IMR-90 (cell line): ENCODE data around the gene ANGPT4. TPM values are rescaled to one million over a fixed set of nuclear protein-coding genes. Genes with fewer than 3 reads are reported as not detected.
"Not testable (repeated sequence)": the region's sequence is repeated elsewhere in the genome, so short reads cannot be mapped to it uniquely, and the experiment has no call there.

Experiments used
- ATAC-seq: fragments of 200-7000 bp; cut with Tn5 transposase; 2 replicates; pipeline ENCODE4 v1.9.1; 2020; ENCODE audit warnings: low read depth, mild to moderate bottlenecking, moderate library complexity
- BruUV-seq: library from RNA; stranded (reverse); fragments of 400-500 nt; replicated peaks from 2 replicates; lab custom pipeline; 2021; lab: Mats Ljungman, UMichigan
- CTCF ChIA-PET: fragments of 300-600 bp; formaldehyde crosslinking; extraction: SDS; loops from one replicate; lab custom pipeline; 2021; ENCODE audit warnings: antibody characterized with exemption; lab: Yijun Ruan, JAX
- POLR2A ChIA-PET: fragments of 300-600 bp; sonication (Branson Sonifier 250); formaldehyde crosslinking; loops from one replicate; lab custom pipeline; 2022; ENCODE audit warnings: antibody characterized with exemption; ENCODE audit not compliant: unreplicated experiment; lab: Charles Lee
- DNase-seq: peaks from one replicate; pipeline ENCODE4 v3.0.0; 2013
- H2AFZ ChIP-seq: replicated peaks from 2 replicates; pipeline ENCODE3; 2013; ENCODE audit warnings: low read length, mild to moderate bottlenecking; ENCODE audit not compliant: poor library complexity
- H2AK5ac ChIP-seq: 2 replicates; pipeline ENCODE4 v1.6.1; 2013; ENCODE audit warnings: low read depth, low read length, inconsistent platforms
- H2AK9ac ChIP-seq: replicated peaks from 2 replicates; pipeline ENCODE3; 2013; ENCODE audit warnings: mild to moderate bottlenecking, low read depth, low read length, moderate library complexity; ENCODE audit not compliant: poor library complexity
- H2BK120ac ChIP-seq: 2 replicates; pipeline ENCODE4 v1.6.1; 2013; ENCODE audit warnings: low read depth, low read length, inconsistent platforms
- H2BK15ac ChIP-seq: 3 replicates; pipeline ENCODE4 v1.6.1; 2013; ENCODE audit warnings: low read depth, low read length, inconsistent platforms
- H2BK20ac ChIP-seq: 2 replicates; pipeline ENCODE4 v1.6.1; 2013; ENCODE audit warnings: low read depth, mild to moderate bottlenecking, inconsistent platforms, low read length, moderate library complexity
- H2BK5ac ChIP-seq: 2 replicates; pipeline ENCODE4 v1.6.1; 2013; ENCODE audit warnings: mild to moderate bottlenecking, low read depth, low read length, inconsistent platforms; ENCODE audit not compliant: poor library complexity, severe bottlenecking
- H3K14ac ChIP-seq: replicated peaks from 2 replicates; pipeline ENCODE4 v1.6.1; 2013; ENCODE audit warnings: low read depth, low read length, inconsistent platforms
- H3K18ac ChIP-seq: 2 replicates; pipeline ENCODE4 v1.6.1; 2013; ENCODE audit warnings: low read depth, low read length, control low read depth
- H3K23ac ChIP-seq: 2 replicates; pipeline ENCODE4 v1.6.1; 2013; ENCODE audit warnings: low read depth, low read length, inconsistent platforms
- H3K27ac ChIP-seq: 2 replicates; pipeline ENCODE4 v1.5.1; 2013; ENCODE audit warnings: mild to moderate bottlenecking, control low read depth, low read length; ENCODE audit not compliant: insufficient read depth
- H3K27me3 ChIP-seq: 2 replicates; pipeline ENCODE4 v1.6.1; 2013; ENCODE audit warnings: low read length; ENCODE audit not compliant: control insufficient read depth, insufficient read depth
- H3K36me3 ChIP-seq: 2 replicates; pipeline ENCODE4 v1.6.1; 2013; ENCODE audit warnings: low read length, mixed read lengths; ENCODE audit not compliant: control insufficient read depth, insufficient read depth
- H3K4ac ChIP-seq: 2 replicates; pipeline ENCODE4 v1.6.1; 2013; ENCODE audit warnings: low read depth, low read length, inconsistent platforms
- H3K4me1 ChIP-seq: 2 replicates; pipeline ENCODE4 v1.6.1; 2013; ENCODE audit warnings: low read length, mixed read lengths; ENCODE audit not compliant: control insufficient read depth, insufficient read depth
- H3K4me2 ChIP-seq: 2 replicates; pipeline ENCODE4 v1.6.1; 2013; ENCODE audit warnings: low read depth, mild to moderate bottlenecking, control low read depth, low read length, moderate library complexity
- H3K4me3 ChIP-seq: 2 replicates; pipeline ENCODE4 v1.5.1; 2013; ENCODE audit warnings: low read depth, mild to moderate bottlenecking, control low read depth, low read length, moderate library complexity; ENCODE audit not compliant: insufficient read depth
- H3K56ac ChIP-seq: 2 replicates; pipeline ENCODE4 v1.6.1; 2013; ENCODE audit warnings: low read length, inconsistent platforms; ENCODE audit not compliant: insufficient read depth; ENCODE audit errors: extremely low read depth
- H3K79me1 ChIP-seq, 2 experiments: 2 replicates each; pipeline ENCODE4 v1.6.1; 2013; ENCODE audit warnings: low read length in 2 of 2, inconsistent platforms in 1 of 2, low read depth in 1 of 2
- H3K9ac ChIP-seq: 2 replicates; pipeline ENCODE4 v1.6.1; 2013; ENCODE audit warnings: low read depth, low read length, control low read depth
- H3K9me1 ChIP-seq: 2 replicates; pipeline ENCODE4 v1.6.1; 2013; ENCODE audit warnings: low read length, inconsistent platforms; ENCODE audit not compliant: insufficient read depth
- H3K9me3 ChIP-seq: 2 replicates; pipeline ENCODE4 v1.6.1; 2013; ENCODE audit warnings: low read length; ENCODE audit not compliant: control insufficient read depth, insufficient read depth
- H4K20me1 ChIP-seq: 2 replicates; pipeline ENCODE4 v1.6.1; 2013; ENCODE audit warnings: low read length, inconsistent platforms; ENCODE audit not compliant: insufficient read depth
- H4K5ac ChIP-seq: 2 replicates; pipeline ENCODE4 v1.6.1; 2013; ENCODE audit warnings: mild to moderate bottlenecking, low read depth, low read length, control low read depth
- H4K8ac ChIP-seq, 2 experiments: 2 replicates each; pipeline ENCODE4 v1.6.1; 2013; ENCODE audit warnings: low read depth in 2 of 2, low read length in 2 of 2, control low read depth in 1 of 2, inconsistent platforms in 1 of 2
- H4K91ac ChIP-seq: 2 replicates; pipeline ENCODE4 v1.6.1; 2013; ENCODE audit warnings: low read depth, low read length, inconsistent platforms; ENCODE audit not compliant: insufficient read depth
- WGBS, 2 experiments: methylation state at CpG; one replicate each; pipeline versions ENCODE4 v1.1.5 to v1.1.7; 2013; ENCODE audit warnings: missing lambda C conversion rate in 2 of 2; ENCODE audit not compliant: insufficient read length in 1 of 2; ENCODE audit errors: extremely low coverage in 2 of 2; 5-methylcytosine and 5-hydroxymethylcytosine counted together
- dilution Hi-C: fragments of 300-500 bp; cut with HindIII; formaldehyde crosslinking; loops from one replicate; pipeline ENCODE4 v1.14.3; 2018; ENCODE audit warnings: low sequenced_read_pairs; ENCODE audit not compliant: unreplicated experiment
- in situ Hi-C: fragments of 300-500 bp; cut with MboI; formaldehyde crosslinking; loops from 3 replicates; pipeline ENCODE4 v1.14.3; 2019; ENCODE audit warnings: low sequenced_read_pairs, inconsistent platforms, mixed read lengths
- intact Hi-C: fragments of 100-400 bp; cut with micrococcal nuclease; formaldehyde crosslinking; loops from 2 replicates; pipeline ENCODE4 v1.10.0; 2022
- polyA plus RNA-seq, 3 experiments: library from polyadenylated mRNA; depleted of rRNA; stranded (reverse); fragments of >200 nt; gene quantifications; 2 replicates each; pipeline ENCODE4 v1.2.3, GENCODE V29; 2012; ENCODE audit warnings: low replicate concordance in 1 of 3
- total RNA-seq: library from RNA; depleted of rRNA; stranded (reverse); fragments of >200 nt; gene quantifications from 2 replicates; pipeline ENCODE4 v1.2.3, GENCODE V29; 2012

Gene ANGPT4
- total and polyA plus RNA-seq, 2 of the 4 experiments (the other 2 are of a cell fraction) = not detected

GRCh38 chr20:892371-892770 lies 23.8 kb downstream of the ANGPT4 start:
- H2BK15ac ChIP-seq, H4K5ac ChIP-seq, H3K4me2 ChIP-seq, DNase-seq, H3K4me3 ChIP-seq, ATAC-seq, H3K27ac ChIP-seq, H2AFZ ChIP-seq, H2AK5ac ChIP-seq, H3K36me3 ChIP-seq, H3K14ac ChIP-seq, H3K79me1 ChIP-seq, in situ Hi-C loops, BruUV-seq, H2AK9ac ChIP-seq, intact Hi-C loops, H4K8ac ChIP-seq, H3K18ac ChIP-seq, dilution Hi-C loops, H3K4ac ChIP-seq, H2BK5ac ChIP-seq, H3K27me3 ChIP-seq, H4K20me1 ChIP-seq, H2BK20ac ChIP-seq, H3K23ac ChIP-seq, POLR2A ChIA-PET, H3K4me1 ChIP-seq, H3K9me1 ChIP-seq, H4K91ac ChIP-seq, H3K56ac ChIP-seq, H2BK120ac ChIP-seq, H3K9me3 ChIP-seq, H3K9ac ChIP-seq: not testable (repeated sequence)
- CTCF ChIA-PET = interaction anchor here (0.6 kb wide), 1 partner anchor 25 kb away, joined by 6 read pairs; no protein-coding TSS in a partner anchor
- WGBS, 2 experiments = 39% methylated on average over 2 of the region's 5 CpGs; no CpG with 5 or more reads in 1 of the 2 experiments
